GM21390 (cell line): ENCODE results near the gene NHLRC4.

Experiments
- ATAC-seq: cut with Tn5 transposase; IDR thresholded peaks from one replicate; pipeline ENCODE4 v1.9.1; 2021; ENCODE audit not compliant: unreplicated experiment

The NHLRC4 gene

GRCh38 chr16:530111-530817 lies 36.5 kb upstream of the NHLRC4 start:
- ATAC-seq = no peak

- ATAC-seq = no peak
Observed at GRCh38 chr16:531494-532125, 35.2 kb upstream of the NHLRC4 start.

GRCh38 chr16:533391-534123 lies 33.2 kb upstream of the NHLRC4 start:
- no peak for ATAC-seq

- no peak for ATAC-seq
Observed at GRCh38 chr16:534135-534534, 32.7 kb upstream of the NHLRC4 start.

- ATAC-seq = no peak
Observed at GRCh38 chr16:534856-535445, 31.9 kb upstream of the NHLRC4 start.

- ATAC-seq = no peak
Observed at GRCh38 chr16:535446-536405, 31.1 kb upstream of the NHLRC4 start.

DNA sequence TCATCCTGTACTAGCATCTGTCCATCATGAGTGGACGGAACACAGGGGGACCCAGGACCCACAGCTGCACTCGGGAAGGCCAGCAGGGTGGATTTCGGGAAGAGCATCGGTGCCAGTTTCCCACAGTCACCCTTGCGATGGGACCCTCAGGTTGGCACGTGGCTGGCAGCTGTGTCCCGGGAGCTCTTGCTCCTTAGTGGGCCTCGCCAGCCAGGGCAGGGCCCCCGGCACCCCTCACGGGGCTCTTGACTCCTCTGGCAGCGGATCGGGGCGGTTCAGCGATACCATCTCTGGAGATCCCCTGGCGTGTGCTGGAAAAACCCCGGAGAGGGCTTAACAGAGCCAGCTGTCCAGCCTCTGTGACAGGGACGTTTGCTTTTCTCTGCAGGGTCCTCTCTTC lies 30.1 kb upstream of the NHLRC4 start:
- ATAC-seq = no peak

GRCh38 chr16:537415-538335 lies 29.1 kb upstream of the NHLRC4 start:
- ATAC-seq = no peak

DNA sequence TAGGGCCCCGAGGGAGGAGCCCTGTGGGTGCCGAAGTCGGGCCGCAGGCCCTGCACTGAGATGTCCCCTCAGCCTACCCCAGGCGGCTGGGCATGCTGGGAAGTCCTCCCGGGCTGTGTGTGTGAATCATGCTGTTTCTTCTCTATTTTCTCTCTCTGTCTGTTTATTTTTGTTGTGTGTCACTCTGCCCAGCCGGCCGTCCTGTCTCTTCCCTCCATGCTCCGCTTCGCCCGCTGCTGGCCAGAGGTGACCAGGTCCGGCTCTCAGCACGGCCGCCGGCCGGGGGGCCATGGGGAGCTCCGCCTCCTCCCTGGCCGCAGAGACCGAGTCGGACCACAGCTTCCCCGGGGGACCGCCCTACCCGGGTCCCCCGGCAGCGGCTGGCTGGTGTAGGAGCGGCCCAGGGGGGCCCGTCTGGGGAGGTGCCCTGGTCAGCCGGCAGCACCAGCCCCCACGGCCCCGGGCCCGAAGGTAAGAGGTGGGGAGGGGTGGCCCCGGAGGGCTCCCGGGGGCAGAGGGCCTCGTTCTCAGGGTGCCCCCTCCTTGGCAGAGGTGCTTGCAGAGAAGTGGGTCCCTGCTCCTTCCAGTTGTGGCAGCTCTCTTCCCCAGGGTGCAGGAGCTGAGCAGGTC lies 26.8 kb upstream of the NHLRC4 start:
- no peak for ATAC-seq

- no peak for ATAC-seq
Observed at GRCh38 chr16:540645-541340, 26.0 kb upstream of the NHLRC4 start.

DNA sequence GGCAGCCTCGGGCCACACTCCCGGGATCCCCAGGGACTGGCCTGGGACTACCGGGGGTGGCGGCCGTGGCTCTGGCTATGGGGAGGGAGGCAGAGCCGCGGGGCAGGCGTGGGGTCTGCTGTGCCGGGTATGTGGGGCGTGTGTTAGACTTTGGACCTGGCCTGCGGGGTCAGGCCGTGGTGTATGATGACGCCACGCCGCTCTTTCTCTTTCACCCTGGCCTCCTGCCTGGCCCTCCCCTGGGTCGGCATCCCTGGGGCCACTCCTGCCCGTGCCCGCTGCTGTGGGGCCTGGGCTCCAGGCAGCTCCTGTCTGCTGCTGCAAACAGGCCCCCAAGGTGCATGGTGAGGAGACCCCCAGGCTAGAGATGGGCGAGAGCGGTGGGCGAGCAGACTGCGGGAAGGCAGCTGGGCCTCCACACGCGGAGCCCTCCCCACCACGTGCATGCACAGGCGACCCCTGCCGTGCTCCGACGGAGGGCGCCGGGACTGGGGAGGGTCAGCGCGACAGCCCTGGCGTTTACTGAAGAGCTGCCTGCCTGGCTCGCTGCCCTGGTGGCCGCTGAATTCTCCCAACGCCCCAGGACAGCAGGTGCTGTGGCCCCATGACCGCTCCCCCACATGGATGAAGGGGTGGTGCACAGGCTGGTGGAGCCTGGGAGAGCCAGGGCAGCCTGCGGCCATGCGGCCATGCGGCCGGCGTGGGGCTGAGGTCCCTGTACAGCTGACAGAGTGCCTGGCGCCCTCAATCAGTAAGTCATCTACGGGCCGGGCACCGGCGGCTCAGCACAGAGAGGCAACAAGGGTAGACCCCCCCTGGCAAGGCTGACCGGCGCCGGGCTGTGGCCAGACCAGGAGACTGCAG lies 23.3 kb upstream of the NHLRC4 start:
- ATAC-seq = no peak

DNA sequence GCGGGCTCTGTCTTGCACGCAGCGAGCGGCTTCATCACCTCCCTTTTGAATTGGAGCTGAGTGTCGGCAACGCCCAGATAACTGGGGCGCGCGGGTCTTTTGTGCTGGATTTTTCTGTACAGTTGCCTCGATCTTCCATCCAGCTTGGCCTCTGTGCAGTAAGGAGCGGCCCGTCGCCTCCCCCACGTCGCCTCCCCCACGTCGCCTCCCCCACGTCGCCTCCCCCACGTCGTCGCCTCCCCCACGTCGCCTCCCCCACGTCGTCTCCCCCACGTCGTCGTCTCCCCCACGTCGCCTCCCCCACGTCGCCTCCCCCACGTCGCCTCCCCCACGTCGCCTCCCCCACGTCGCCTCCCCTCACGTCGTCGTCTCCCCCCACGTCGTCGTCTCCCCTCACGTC lies 22.3 kb upstream of the NHLRC4 start:
- ATAC-seq = no peak

DNA sequence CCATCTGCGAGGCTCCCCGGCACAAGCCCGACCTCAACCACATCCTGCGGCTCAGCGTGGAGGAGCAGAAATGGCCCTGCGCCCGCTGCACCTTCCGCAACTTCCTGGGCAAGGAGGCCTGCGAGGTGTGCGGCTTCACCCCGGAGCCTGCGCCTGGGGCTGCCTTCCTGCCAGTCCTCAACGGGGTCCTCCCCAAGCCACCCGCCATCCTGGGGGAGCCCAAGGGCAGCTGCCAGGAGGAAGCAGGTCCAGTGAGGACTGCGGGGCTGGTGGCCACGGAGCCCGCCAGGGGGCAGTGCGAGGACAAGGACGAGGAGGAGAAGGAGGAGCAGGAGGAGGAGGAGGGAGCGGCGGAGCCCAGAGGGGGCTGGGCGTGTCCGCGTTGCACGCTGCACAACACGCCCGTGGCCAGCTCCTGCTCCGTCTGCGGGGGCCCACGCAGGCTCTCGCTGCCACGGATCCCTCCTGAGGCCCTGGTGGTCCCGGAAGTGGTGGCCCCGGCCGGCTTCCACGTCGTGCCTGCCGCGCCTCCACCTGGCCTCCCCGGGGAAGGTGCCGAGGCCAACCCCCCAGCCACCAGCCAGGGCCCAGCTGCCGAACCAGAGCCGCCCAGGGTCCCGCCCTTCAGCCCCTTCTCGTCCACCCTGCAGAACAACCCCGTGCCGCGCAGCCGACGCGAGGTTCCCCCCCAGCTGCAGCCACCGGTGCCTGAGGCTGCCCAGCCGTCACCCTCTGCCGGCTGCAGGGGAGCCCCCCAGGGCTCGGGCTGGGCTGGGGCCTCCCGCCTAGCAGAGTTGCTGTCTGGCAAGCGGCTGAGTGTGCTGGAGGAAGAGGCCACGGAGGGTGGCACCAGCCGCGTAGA lies 19.7 kb upstream of the NHLRC4 start:
- ATAC-seq = no peak

GRCh38 chr16:548586-548985 lies 18.2 kb upstream of the NHLRC4 start:
- no peak for ATAC-seq

GRCh38 chr16:549544-550263 lies 17.1 kb upstream of the NHLRC4 start:
- ATAC-seq = no peak

GRCh38 chr16:551210-551609 lies 15.6 kb upstream of the NHLRC4 start:
- ATAC-seq = no peak
